ENCODE results near the gene PSIP1.
A peak's percentile ranks its signal among the peaks of the same experiment; 100 is the strongest.

Gene PSIP1

DNA sequence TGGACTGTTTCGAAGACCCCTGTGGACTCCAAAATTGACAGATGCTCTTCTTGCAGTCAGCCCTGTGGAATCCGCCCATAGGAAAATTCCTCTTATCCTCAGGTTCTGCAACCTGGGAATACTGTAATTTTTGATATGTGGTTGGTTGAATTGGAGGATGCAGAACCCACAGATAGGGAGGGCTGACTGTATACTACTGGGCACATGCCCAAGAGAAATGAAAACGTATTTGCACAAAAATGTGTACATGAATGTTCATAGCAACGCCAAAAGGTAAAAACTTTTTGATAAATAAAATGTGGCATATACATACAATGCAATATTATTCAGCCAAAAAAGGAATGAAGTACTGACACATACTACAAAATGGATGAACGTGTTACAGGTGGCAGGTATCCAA is 90.0 kb downstream of the PSIP1 start:
- peaks cover 29% of the 10 kb centered on the region for H3K4me1 ChIP-seq (ENCODE audit: control insufficient read depth, low read length)
- H4K20me1 ChIP-seq (ENCODE audit: control insufficient read depth, insufficient read depth, low read depth, low read length) = no peaks in the 10 kb centered on the region
- H3K9me3 ChIP-seq (ENCODE audit: control insufficient read depth, insufficient read depth, low read length) = no peaks in the 10 kb centered on the region
- peaks cover 20% of the 10 kb centered on the region for H3K36me3 ChIP-seq (ENCODE audit: control insufficient read depth, low read length)
- no peak for TF ChIP-seq EZH2phosphoT487 (IDR thresholded peaks at IDR 0.05; ENCODE audit: borderline replicate concordance, low read length)
- TF ChIP-seq, protein P1, sequence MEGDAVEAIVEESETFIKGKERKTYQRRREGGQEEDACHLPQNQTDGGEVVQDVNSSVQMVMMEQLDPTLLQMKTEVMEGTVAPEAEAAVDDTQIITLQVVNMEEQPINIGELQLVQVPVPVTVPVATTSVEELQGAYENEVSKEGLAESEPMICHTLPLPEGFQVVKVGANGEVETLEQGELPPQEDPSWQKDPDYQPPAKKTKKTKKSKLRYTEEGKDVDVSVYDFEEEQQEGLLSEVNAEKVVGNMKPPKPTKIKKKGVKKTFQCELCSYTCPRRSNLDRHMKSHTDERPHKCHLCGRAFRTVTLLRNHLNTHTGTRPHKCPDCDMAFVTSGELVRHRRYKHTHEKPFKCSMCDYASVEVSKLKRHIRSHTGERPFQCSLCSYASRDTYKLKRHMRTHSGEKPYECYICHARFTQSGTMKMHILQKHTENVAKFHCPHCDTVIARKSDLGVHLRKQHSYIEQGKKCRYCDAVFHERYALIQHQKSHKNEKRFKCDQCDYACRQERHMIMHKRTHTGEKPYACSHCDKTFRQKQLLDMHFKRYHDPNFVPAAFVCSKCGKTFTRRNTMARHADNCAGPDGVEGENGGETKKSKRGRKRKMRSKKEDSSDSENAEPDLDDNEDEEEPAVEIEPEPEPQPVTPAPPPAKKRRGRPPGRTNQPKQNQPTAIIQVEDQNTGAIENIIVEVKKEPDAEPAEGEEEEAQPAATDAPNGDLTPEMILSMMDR (IDR thresholded peaks at IDR 0.05; ENCODE audit: low read depth, low read length, poor library complexity, severe bottlenecking) = no peak
- H3K9me2 ChIP-seq (replicated peaks; ENCODE audit: control insufficient read depth, low read length) = no peaks in the 10 kb centered on the region
- H3K27ac ChIP-seq (ENCODE audit: low read depth, low read length) = no peak overlapping the region
- no peak overlapping the region for H3K4me3 ChIP-seq (ENCODE audit: low read length)
- no peak overlapping the region for H3K4me2 ChIP-seq (ENCODE audit: low read length)
- no peaks in the 10 kb centered on the region for H3F3A ChIP-seq (ENCODE audit: control insufficient read depth, insufficient read depth)
- H3K79me2 ChIP-seq (ENCODE audit: control insufficient read depth, low read length) = peaks cover 31% of the 10 kb centered on the region
- H3K27me3 ChIP-seq (ENCODE audit: control insufficient read depth, low read length) = no peaks in the 10 kb centered on the region

DNA sequence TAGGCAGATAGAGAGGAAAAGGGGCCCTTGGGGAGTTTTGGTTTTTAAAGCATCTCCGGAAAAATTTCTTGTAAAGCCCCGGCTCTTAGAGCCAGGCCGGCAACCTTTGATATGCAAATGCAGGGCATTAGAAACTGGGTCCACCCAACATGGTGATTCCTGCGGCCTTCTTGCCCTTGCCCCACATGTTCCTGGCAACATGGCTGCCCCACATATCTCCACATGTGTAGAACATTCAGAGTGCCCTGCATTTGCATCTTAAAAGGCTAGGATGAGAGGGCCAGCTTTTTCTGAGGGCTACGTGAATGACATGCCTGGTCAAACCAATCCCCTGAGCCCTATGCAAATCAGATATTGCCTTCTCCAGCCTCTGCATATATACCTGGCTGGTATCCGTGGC is 93.1 kb downstream of the PSIP1 start:
- Histone ChIP-seq H3K4me3 (ENCODE audit: low read length) (no peak overlapping the region), H3F3A (ENCODE audit: control insufficient read depth, insufficient read depth) (no peaks in the 10 kb centered on the region), H3K4me1 (ENCODE audit: control insufficient read depth, low read length) (peaks cover 9% of the 10 kb centered on the region), H3K27me3 (ENCODE audit: control insufficient read depth, low read length) (no peaks in the 10 kb centered on the region), H4K20me1 (ENCODE audit: control insufficient read depth, insufficient read depth, low read depth, low read length) (no peaks in the 10 kb centered on the region), H3K36me3 (ENCODE audit: control insufficient read depth, low read length) (no peaks in the 10 kb centered on the region), H3K9me3 (ENCODE audit: control insufficient read depth, insufficient read depth, low read length) (no peaks in the 10 kb centered on the region), H3K9me2 (replicated peaks; ENCODE audit: control insufficient read depth, low read length) (no peaks in the 10 kb centered on the region), H3K79me2 (ENCODE audit: control insufficient read depth, low read length) (no peaks in the 10 kb centered on the region; the same call in 1 of the 2 replicates), H3K4me2 (ENCODE audit: low read length) (no peak overlapping the region), H3K27ac (ENCODE audit: low read depth, low read length) (no peak overlapping the region)
- TF ChIP-seq EZH2phosphoT487 (IDR thresholded peaks at IDR 0.05; ENCODE audit: borderline replicate concordance, low read length) = no peak
- TF ChIP-seq, protein P1 (IDR thresholded peaks at IDR 0.05; ENCODE audit: low read depth, low read length, poor library complexity, severe bottlenecking) = no peak

DNA sequence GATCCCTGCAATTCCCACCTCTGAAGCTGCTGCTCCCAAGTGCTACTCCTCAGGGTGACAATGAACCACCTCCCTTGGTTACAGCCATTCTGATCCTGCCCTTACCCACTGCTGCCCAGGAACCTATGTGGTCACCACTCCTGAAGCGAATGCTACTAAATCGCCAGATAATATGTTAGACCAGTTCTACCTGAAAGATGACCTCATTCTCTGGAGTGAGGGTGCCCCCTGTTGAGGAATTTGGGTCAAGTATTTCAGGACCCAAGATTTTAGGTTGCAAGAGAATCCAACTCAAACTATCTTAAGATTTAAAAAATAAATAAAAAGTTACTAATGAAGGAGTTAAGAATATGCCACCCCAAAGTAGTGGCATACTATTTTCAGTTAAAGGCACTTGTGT is 93.9 kb downstream of the PSIP1 start:
- Histone ChIP-seq H3K4me1 (ENCODE audit: control insufficient read depth, low read length) (peaks cover 5% of the 10 kb centered on the region), H3K27me3 (ENCODE audit: control insufficient read depth, low read length) (no peaks in the 10 kb centered on the region), H3K4me2 (ENCODE audit: low read length) (no peak overlapping the region), H3K36me3 (ENCODE audit: control insufficient read depth, low read length) (no peaks in the 10 kb centered on the region), H3K9me3 (ENCODE audit: control insufficient read depth, insufficient read depth, low read length) (no peaks in the 10 kb centered on the region), H3K27ac (ENCODE audit: low read depth, low read length) (no peak overlapping the region), H3K9me2 (replicated peaks; ENCODE audit: control insufficient read depth, low read length) (no peaks in the 10 kb centered on the region), H3K79me2 (ENCODE audit: control insufficient read depth, low read length) (no peaks in the 10 kb centered on the region), H3F3A (ENCODE audit: control insufficient read depth, insufficient read depth) (no peaks in the 10 kb centered on the region), H4K20me1 (ENCODE audit: control insufficient read depth, insufficient read depth, low read depth, low read length) (no peaks in the 10 kb centered on the region), H3K4me3 (ENCODE audit: low read length) (no peak overlapping the region)
- TF ChIP-seq, protein P1 (IDR thresholded peaks at IDR 0.05; ENCODE audit: low read depth, low read length, poor library complexity, severe bottlenecking) = peak; percentile 39
- TF ChIP-seq EZH2phosphoT487 (IDR thresholded peaks at IDR 0.05; ENCODE audit: borderline replicate concordance, low read length) = no peak
